GM12878 (cell line): ENCODE data around the gene ACBD7.

Experiments used
- CBX5 ChIP-seq: sonication (generic); IDR thresholded peaks from 2 replicates; pipeline ENCODE4 v1.6.1; 2016; ENCODE audit warnings: low read depth, moderate library complexity, mild to moderate bottlenecking, inconsistent platforms
- CTCF ChIP-seq, 3 experiments: IDR thresholded peaks in 2 of 3; conservative IDR thresholded peaks in 1 of 3; 2 replicates each; pipeline ENCODE4 v1.5.1; 2011; ENCODE audit warnings: low read depth in 3 of 3, low read length in 3 of 3, mild to moderate bottlenecking in 3 of 3, control low read depth in 2 of 3, moderate library complexity in 2 of 3, inconsistent platforms in 1 of 3, mixed read lengths in 1 of 3; ENCODE audit not compliant: control insufficient read depth in 2 of 3, insufficient read depth in 1 of 3; ENCODE audit errors: extremely low read depth in 1 of 3
- IRF5 ChIP-seq: fragments of 450-650 bp; IDR thresholded peaks from 2 replicates; pipeline ENCODE4 v1.6.1; 2017; ENCODE audit warnings: borderline replicate concordance
- POLR2A ChIP-seq: IDR thresholded peaks from 2 replicates; pipeline ENCODE4 v1.6.1; 2011; ENCODE audit warnings: low read depth, mild to moderate bottlenecking, low read length
- RUNX3 ChIP-seq: IDR thresholded peaks from 2 replicates; pipeline ENCODE4 v1.6.1; 2012; ENCODE audit warnings: low read length, inconsistent platforms
- ZBTB33 ChIP-seq: fragments of 450-650 bp; IDR thresholded peaks from 2 replicates; pipeline ENCODE4 v1.6.1; 2017; ENCODE audit warnings: mild to moderate bottlenecking

GRCh38 chr10:15084502-15084922 lies 4.1 kb downstream of the ACBD7 start:
- TF ChIP-seq POLR2A (no peak), IRF5 (no peak), RUNX3 (no peak), CBX5 (no peak), CTCF (IDR thresholded peaks at IDR 0.05 in 2 of 3, conservative IDR thresholded peaks at IDR 0.05 in 1 of 3; ENCODE audit: control insufficient read depth in 2 of 3, extremely low read depth in 1 of 3, insufficient read depth in 1 of 3, low read depth in 3 of 3, low read length in 3 of 3) (no peak), ZBTB33 (no peak)
